ENCODE results near the gene AIFM2. TPM values are rescaled to one million over a fixed set of nuclear protein-coding genes. Genes with fewer than 3 reads are reported as not detected.

The AIFM2 gene
- total RNA-seq, 1 donor from 2014 or later, result 14.7 TPM

- no peaks in the 10 kb centered on the region for H3K36me3 ChIP-seq (ENCODE audit: control insufficient read depth, insufficient read depth, low read length)
- no peaks in the 10 kb centered on the region for H3K27me3 ChIP-seq (ENCODE audit: control insufficient read depth, insufficient read depth, low read length)
- no peak for TF ChIP-seq CTCF (IDR thresholded peaks at IDR 0.05; ENCODE audit: insufficient read depth, low read length, severe bottlenecking)
- FAIRE-seq, result no peak
- DNase-seq (ENCODE audit: low read depth), result no peak
- H3K4me3 ChIP-seq (ENCODE audit: low read depth, low read length), result no peak overlapping the region
Measured at GRCh38 chr10:70064486-70064885, 68.1 kb downstream of the AIFM2 start.

GRCh38 chr10:70063418-70064098 lies 69.1 kb downstream of the AIFM2 start:
- Histone ChIP-seq H3K36me3 (ENCODE audit: control insufficient read depth, insufficient read depth, low read length) (no peaks in the 10 kb centered on the region), H3K27me3 (ENCODE audit: control insufficient read depth, insufficient read depth, low read length) (no peaks in the 10 kb centered on the region), H3K4me3 (ENCODE audit: low read depth, low read length) (no peak overlapping the region)
- FAIRE-seq (no peak), DNase-seq (ENCODE audit: low read depth) (peak; percentile 30)
- no peak for TF ChIP-seq CTCF (IDR thresholded peaks at IDR 0.05; ENCODE audit: insufficient read depth, low read length, severe bottlenecking)

Other genes with a start within 250 kb of the AIFM2 start
- 11.3 and 11.5 TPM in 2 replicates for gene MACROH2A2, start 80.0 kb downstream of the AIFM2 start, total RNA-seq
- 32.1 and 33.5 TPM in 2 replicates for gene TYSND1, start 13.9 kb upstream of the AIFM2 start, total RNA-seq
- 129 and 143 TPM in 2 replicates for gene SAR1A, start 37.7 kb upstream of the AIFM2 start, total RNA-seq
- 196 and 350 TPM in 2 replicates for gene PPA1, start 100.6 kb upstream of the AIFM2 start, total RNA-seq
- gene NPFFR1, start 151.2 kb upstream of the AIFM2 start, total RNA-seq, result under 0.01 TPM in 1 of 2 replicates, not detected in the other
- 3.5 and 3.7 TPM in 2 replicates for gene LRRC20, start 249.8 kb upstream of the AIFM2 start, total RNA-seq